ENCODE data around the gene DTX1.

Gene DTX1

DNA sequence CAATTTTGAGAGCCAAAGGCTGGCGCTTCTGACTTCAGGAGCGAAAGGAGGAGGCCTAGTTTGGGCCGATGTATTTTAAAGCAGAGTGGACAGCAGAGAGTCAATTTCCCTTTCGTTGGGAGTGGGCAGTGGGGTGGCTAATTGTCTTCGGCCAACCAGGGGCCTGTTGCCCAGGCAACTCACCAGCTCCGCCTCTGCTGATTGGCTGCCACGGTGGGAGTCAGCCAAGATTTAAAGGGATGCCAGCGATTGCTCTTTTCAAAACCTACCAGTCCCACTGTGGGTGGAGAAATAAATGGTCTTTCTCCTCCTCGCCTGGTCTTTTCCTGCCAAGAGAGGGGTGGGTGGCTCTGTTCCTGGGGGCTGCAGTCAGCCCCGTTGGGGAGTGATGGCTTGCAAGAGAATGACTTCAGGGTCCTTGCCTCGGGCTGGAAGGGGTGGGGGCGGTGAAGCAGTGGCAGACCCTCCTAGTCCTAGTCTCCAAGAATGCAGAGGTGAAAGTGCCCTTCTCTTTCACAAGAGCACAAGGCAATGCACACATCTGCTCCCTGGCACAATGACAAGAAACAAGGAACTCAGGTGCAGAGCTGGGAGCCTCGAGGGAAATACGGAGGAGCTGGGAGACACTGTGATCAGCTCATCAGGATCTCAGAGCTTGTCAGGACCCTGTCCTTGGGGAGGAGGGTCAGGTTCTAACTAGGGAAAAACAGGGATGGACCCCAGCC lies 41.3 kb downstream of the DTX1 start:
- H3K79me2 ChIP-seq (ENCODE audit: control insufficient read depth, low read length) = peaks cover 6% of the 10 kb centered on the region
- peak overlapping the region; percentile 22 for H3K4me2 ChIP-seq (ENCODE audit: low read length)
- peaks cover 89% of the 10 kb centered on the region for H3K4me1 ChIP-seq (ENCODE audit: control insufficient read depth, low read length)
- H3K27me3 ChIP-seq (ENCODE audit: control insufficient read depth, low read length) = no peaks in the 10 kb centered on the region
- H3F3A ChIP-seq (ENCODE audit: control insufficient read depth, insufficient read depth) = peaks cover 68% of the 10 kb centered on the region
- H3K36me3 ChIP-seq (ENCODE audit: control insufficient read depth, low read length) = peaks cover 64% of the 10 kb centered on the region
- H3K9me3 ChIP-seq (ENCODE audit: control insufficient read depth, insufficient read depth, low read length) = no peaks in the 10 kb centered on the region
- TF ChIP-seq, protein P1, sequence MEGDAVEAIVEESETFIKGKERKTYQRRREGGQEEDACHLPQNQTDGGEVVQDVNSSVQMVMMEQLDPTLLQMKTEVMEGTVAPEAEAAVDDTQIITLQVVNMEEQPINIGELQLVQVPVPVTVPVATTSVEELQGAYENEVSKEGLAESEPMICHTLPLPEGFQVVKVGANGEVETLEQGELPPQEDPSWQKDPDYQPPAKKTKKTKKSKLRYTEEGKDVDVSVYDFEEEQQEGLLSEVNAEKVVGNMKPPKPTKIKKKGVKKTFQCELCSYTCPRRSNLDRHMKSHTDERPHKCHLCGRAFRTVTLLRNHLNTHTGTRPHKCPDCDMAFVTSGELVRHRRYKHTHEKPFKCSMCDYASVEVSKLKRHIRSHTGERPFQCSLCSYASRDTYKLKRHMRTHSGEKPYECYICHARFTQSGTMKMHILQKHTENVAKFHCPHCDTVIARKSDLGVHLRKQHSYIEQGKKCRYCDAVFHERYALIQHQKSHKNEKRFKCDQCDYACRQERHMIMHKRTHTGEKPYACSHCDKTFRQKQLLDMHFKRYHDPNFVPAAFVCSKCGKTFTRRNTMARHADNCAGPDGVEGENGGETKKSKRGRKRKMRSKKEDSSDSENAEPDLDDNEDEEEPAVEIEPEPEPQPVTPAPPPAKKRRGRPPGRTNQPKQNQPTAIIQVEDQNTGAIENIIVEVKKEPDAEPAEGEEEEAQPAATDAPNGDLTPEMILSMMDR (IDR thresholded peaks at IDR 0.05; ENCODE audit: low read depth, low read length, poor library complexity, severe bottlenecking) = no peak
- no peak for TF ChIP-seq EZH2phosphoT487 (IDR thresholded peaks at IDR 0.05; ENCODE audit: borderline replicate concordance, low read length)
- H4K20me1 ChIP-seq (ENCODE audit: control insufficient read depth, insufficient read depth, low read depth, low read length) = no peaks in the 10 kb centered on the region
- peak overlapping the region; percentile 66 for H3K27ac ChIP-seq (ENCODE audit: low read depth, low read length)
- H3K9me2 ChIP-seq (replicated peaks; ENCODE audit: control insufficient read depth, low read length) = no peaks in the 10 kb centered on the region
- 0 out of 2 replicates have a peak overlapping the region, but pooled peaks have one; percentile 3 for H3K4me3 ChIP-seq (ENCODE audit: low read length)

DNA sequence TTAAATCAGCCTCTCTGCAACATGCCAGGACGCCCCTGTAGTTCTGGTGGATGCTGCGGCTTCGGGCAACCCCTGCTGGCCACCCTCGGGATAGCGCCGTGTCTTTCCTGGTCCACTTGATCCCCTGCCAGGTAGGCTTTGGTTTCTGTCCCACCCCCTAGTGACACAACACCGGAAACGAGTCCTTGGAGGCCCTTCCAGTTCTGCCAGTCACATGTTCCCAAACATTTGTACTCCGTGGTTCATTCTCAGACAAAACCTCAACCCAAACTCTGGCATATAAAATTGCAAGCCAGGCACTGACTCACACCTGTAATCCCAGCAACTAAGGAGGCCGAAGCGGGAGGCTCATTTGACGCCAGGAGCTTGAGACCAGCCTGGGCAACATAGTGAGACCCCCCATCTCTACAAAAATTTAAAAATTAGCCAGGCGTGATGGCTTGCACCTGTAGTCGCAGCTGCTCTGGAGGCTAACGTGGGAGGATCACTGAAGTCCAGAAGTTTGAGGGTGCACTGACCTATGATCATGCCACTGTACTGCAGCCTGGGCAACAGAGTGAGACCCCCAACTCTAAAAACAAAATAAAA lies 42.0 kb downstream of the DTX1 start:
- peaks cover 4% of the 10 kb centered on the region for H3K79me2 ChIP-seq (ENCODE audit: control insufficient read depth, low read length)
- peaks cover 67% of the 10 kb centered on the region for H3F3A ChIP-seq (ENCODE audit: control insufficient read depth, insufficient read depth)
- H3K9me3 ChIP-seq (ENCODE audit: control insufficient read depth, insufficient read depth, low read length) = no peaks in the 10 kb centered on the region
- TF ChIP-seq, protein P1 (IDR thresholded peaks at IDR 0.05; ENCODE audit: low read depth, low read length, poor library complexity, severe bottlenecking) = peak; percentile 97
- TF ChIP-seq EZH2phosphoT487 (IDR thresholded peaks at IDR 0.05; ENCODE audit: borderline replicate concordance, low read length) = no peak
- peaks cover 59% of the 10 kb centered on the region for H3K36me3 ChIP-seq (ENCODE audit: control insufficient read depth, low read length)
- peaks cover 90% of the 10 kb centered on the region for H3K4me1 ChIP-seq (ENCODE audit: control insufficient read depth, low read length)
- H3K4me2 ChIP-seq (ENCODE audit: low read length) = peak overlapping the region; percentile 22
- H3K27ac ChIP-seq (ENCODE audit: low read depth, low read length) = peak overlapping the region; percentile 66
- H3K9me2 ChIP-seq (replicated peaks; ENCODE audit: control insufficient read depth, low read length) = no peaks in the 10 kb centered on the region
- no peaks in the 10 kb centered on the region for H3K27me3 ChIP-seq (ENCODE audit: control insufficient read depth, low read length)
- no peaks in the 10 kb centered on the region for H4K20me1 ChIP-seq (ENCODE audit: control insufficient read depth, insufficient read depth, low read depth, low read length)
- H3K4me3 ChIP-seq (ENCODE audit: low read length) = no peak overlapping the region

DNA sequence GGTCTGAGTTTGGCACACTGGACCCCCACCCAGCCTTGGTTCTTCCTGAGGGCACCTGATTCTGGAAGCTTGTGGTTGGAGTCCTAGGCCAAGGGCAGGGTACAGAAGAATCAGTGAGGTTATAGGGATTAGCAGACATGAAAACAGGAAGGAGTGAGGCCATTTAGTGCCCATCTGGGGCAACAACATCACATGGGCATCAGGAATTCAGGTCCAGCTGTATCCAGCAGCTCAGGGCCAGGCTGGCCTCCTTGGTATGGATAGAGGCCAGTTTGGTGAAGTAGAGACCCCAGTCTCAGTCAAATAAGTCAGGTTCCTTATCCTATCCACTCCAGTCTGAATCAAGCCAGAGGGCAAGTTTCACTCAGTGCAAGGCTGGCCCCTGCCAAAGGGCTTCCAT lies 42.8 kb downstream of the DTX1 start:
- H3K4me1 ChIP-seq (ENCODE audit: control insufficient read depth, low read length) = peaks cover 90% of the 10 kb centered on the region
- TF ChIP-seq, protein P1 (IDR thresholded peaks at IDR 0.05; ENCODE audit: low read depth, low read length, poor library complexity, severe bottlenecking) = no peak
- TF ChIP-seq EZH2phosphoT487 (IDR thresholded peaks at IDR 0.05; ENCODE audit: borderline replicate concordance, low read length) = no peak
- H4K20me1 ChIP-seq (ENCODE audit: control insufficient read depth, insufficient read depth, low read depth, low read length) = no peaks in the 10 kb centered on the region
- no peaks in the 10 kb centered on the region for H3K79me2 ChIP-seq (ENCODE audit: control insufficient read depth, low read length)
- no peak overlapping the region for H3K4me3 ChIP-seq (ENCODE audit: low read length)
- no peak overlapping the region for H3K4me2 ChIP-seq (ENCODE audit: low read length)
- H3K36me3 ChIP-seq (ENCODE audit: control insufficient read depth, low read length) = peaks cover 50% of the 10 kb centered on the region
- no peaks in the 10 kb centered on the region for H3K9me2 ChIP-seq (replicated peaks; ENCODE audit: control insufficient read depth, low read length)
- H3K9me3 ChIP-seq (ENCODE audit: control insufficient read depth, insufficient read depth, low read length) = no peaks in the 10 kb centered on the region
- H3K27ac ChIP-seq (ENCODE audit: low read depth, low read length) = peak overlapping the region; percentile 66
- H3F3A ChIP-seq (ENCODE audit: control insufficient read depth, insufficient read depth) = peaks cover 59% of the 10 kb centered on the region
- no peaks in the 10 kb centered on the region for H3K27me3 ChIP-seq (ENCODE audit: control insufficient read depth, low read length)
